DMS 273 treated with DMSO at 0.1 percent for 48 hours (cell line): ENCODE measurements around the gene MRPL17.
A peak's percentile ranks its signal among the peaks of the same experiment; 100 is the strongest.
"Not testable (repeated sequence)": the region's sequence is repeated elsewhere in the genome, so short reads cannot be mapped to it uniquely, and the experiment has no call there.

Experiments used
- DNase-seq: peaks from one replicate; lab custom pipeline; 2025; lab: John Stamatoyannopoulos, UW

MRPL17 gene

DNA sequence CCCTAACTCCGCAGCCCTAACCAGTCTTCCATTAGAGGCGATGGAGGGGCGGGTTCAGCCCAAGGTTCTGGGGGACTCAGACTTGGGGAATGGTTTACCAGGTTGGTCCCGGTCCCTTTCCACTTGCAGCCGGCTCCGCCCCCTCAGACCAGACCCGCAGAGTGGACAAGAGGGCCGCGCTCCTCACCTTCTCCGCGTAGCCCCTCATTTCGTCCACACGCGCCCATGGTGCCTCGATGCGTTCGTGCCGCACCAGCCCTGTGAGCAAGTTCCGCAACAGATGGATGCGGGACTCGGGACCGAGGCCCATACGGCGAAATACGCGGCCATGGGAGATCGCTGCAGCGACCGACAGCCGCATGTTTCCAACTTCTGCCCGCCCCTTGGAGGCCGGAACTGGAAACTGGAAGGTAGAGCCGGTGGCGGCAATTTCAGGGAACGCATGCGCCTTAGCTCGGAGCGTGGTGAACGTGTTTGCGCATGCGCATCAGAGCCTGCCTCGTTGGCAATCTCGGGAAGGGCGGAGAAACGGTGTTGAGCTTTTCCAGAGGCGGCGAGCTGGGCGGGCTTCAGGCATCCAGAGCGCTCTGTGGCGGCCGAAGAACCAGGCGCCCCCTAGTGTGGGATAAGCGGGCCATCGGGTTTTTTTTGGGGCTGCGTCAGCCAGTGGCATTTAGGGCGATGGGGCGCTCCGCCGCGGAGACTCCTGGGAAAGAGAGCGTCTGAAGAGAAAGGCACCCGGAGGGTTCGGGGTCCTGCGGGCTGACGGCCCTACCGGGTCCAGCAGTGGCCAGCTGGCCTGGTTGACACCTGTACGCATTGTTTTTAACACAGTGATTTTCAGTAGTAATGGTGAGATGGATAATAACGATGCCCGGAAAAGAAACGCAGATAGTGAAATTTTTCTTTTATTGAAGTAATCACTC, at the start of gene MRPL17:
TSS of gene MRPL17 (minus strand) at position 405 of the 926 bp plus-strand sequence. CDS start at position 361, 44 bp downstream.
- peak; percentile 92 for DNase-seq

DNA sequence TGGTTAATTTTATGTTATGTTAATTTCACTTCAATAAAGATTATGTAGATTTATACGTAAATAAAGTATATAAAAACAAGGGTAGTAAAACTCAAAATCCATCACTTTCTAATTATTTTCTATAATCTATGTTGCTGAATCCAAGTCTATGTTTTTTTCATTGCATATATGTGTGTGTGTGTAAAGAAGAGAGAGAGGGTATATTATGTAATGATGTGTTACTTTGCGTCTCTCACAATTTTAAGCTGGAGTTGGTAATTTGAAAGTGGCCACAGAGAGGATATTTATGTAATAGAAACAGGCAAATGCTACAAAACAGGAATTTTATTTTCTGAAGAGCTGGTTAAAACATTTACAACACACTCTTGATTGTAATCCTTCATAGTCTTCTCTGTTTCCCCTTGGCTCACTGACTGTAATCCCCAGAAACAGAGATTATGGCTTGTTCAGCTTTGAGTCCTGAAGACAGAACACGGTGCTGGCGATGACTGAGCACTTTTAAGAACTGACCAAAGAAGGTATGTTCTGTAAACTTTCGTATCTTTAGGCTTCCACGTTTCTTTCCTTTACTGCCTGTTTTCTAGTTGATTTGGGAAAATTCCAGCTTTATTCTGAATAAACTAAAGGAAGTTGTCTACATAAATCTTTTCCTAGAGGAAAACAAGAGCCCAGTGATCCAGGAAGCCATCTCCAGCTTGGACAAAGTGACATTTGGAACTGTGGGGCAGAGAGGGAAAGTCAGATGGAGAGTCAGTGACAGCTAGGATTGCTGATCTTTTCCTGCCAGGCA, 45.0 kb upstream of the MRPL17 start:
- no peak for DNase-seq

DNA sequence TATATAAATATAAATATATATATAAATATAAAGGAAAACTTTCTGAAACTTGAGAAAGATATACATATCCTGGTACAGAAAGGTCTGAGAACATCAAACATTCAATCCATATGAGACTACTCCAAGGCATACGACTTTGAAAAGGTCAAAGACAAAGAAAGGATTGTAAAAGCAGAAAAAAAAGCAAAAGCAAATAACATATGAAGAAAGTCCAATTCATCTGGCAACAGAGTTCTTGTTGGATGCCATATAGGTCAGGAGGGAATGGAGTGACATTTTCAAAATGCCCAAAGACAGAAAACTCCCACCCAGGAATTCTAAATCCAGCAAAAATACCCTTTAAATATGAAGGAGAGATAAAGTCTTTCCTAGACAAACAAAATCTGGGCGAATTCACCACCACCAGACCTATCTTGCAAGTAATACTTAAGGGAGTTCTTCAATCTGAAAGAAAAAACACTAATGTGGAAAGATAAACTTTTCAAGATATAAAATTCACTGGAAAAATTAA, 42.3 kb upstream of the MRPL17 start:
- DNase-seq: no peak

DNA sequence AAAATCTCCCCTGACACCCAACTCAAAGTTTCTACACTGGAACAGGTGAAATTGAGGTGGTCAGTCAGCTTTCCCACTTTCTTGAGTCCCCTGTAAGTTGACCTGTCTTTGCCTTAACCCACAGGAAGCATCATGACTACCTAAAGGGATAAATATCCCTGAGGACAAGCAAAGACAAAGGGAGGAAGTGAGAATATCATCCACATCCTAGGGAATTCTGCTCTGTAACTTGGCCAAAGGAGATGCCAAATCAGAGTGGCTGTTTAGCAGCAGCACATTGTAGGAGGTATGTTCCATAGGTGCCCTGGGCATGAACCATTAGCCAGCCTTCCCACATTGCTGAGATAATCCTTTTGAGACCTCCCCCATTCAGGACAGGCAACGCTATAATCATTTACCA, 40.9 kb upstream of the MRPL17 start:
- no peak for DNase-seq

DNA sequence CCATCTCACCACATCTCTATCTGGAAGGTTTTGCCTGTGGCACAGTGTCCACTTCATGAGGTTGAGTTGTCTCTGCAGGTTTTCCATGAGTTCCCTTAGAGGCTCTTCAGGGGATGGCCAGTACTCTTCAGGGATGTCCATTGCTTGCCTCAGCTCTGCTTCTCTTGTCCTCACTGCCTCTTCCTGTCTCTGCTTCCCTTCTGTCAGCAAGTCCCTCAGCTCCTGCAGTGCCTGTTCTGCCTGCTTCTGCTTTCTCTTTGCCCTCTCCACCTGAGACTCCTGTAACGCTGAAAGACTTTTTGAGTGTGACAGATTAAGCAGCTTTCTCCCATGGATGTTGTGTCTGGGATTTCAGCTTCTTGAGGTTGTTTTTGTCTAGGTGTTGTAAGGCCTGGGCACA, 38.2 kb upstream of the MRPL17 start:
- no peak for DNase-seq

DNA sequence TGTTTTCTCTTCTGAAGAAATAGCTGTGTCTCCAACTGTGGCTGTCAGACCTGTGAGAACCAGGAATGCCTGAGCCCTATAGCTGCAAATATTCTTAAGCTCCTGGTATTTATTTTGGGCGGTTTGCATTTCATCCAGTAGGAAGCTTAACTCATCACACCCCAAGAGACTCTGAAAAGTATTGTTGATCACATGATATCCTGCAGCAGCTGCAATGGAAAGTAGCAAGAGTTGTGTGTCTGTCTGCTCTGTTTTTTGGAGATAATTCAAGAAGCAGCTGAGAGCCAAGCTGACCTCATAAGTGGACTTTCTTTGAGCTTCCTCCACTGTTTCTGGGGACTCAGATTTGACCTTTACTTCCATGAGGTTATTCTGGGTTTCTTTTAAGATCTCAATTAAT, 36.4 kb upstream of the MRPL17 start:
- DNase-seq: no peak

DNA sequence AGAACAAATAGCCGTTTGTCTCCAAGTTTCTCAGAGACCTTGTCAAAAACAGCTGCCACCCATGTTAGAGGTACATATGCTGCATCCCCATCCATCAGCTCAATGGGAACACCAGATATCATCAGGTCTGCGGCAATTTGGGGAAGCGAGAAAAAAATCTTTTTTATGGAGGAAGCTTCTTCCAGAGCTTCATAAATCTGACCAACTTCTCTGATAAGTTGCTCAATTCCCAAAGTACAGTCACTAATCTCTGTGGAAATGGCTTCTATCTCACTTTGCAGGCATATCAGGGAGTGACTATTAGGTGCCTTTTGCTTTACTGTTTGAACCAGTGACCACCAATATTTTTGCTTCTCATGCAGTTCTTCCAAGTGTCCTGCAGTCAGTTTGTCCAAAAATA, 34.3 kb upstream of the MRPL17 start:
- DNase-seq: no peak

DNA sequence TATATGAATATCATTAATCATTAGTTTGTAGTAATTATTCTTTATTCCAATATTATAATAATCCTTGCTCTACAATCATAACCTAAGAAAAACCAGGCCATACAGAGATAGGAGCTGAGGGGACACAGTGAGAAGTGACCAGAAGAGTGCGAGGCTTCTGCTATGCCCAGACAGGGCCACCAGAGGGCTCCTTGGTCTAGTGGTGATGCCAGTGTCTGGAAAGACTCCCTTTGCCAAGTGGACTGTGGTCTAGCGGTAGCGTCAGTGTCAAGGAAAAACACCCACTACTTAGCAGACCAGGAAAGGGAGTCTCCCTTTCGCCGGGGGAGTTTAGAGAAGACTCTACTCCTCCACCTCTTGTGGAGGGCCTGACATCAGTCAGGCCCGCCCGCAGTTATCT, 28.4 kb upstream of the MRPL17 start:
- DNase-seq: not testable (repeated sequence)

DNA sequence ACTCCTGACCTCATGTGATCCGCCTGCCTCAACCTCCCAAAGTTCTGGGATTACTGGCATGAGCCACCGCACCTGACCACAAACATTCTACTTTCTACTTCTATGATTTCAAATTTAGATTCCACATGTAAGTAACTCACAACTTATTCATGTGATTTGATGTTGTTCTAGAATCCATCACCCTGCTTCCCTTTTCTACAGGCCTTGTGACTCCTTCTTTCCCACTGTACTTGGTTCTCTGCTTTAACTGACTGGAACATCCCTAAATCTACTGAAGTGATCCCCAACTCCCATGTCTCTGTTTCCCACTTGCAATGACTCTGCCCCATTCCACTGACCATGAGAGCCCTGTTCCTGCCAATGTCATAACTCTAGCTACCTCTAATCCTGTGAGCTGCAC, 25.7 kb upstream of the MRPL17 start:
- no peak for DNase-seq

DNA sequence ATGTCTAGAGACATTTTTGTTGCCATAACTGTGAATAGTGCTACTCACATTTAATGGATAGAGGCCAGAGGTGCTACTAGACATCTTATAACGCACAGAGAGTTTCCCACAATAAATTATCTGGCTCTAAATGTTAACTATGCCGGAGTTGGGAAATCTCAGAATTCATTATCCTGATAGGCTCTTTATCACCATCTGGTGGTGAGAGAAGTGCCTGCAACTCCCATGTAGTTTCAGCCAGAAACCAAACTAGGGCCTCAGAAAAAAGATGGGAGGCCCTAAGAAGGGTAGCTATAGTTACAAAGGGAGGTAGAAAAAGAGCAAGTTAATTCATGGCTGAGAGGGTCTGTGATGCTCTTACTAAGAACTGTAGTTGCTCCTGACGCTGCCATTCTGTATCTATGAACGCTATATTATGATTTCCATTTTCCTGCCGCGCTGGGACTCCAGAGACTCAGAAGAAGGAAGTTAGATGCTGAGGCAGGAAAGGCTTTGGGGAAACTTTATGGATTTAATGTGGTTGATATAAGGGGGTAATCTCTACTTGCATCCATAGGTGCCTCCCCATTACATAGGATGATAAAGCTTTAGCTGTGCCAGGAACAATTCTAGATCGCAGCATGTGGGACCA, 22.9 kb upstream of the MRPL17 start:
- no peak for DNase-seq

DNA sequence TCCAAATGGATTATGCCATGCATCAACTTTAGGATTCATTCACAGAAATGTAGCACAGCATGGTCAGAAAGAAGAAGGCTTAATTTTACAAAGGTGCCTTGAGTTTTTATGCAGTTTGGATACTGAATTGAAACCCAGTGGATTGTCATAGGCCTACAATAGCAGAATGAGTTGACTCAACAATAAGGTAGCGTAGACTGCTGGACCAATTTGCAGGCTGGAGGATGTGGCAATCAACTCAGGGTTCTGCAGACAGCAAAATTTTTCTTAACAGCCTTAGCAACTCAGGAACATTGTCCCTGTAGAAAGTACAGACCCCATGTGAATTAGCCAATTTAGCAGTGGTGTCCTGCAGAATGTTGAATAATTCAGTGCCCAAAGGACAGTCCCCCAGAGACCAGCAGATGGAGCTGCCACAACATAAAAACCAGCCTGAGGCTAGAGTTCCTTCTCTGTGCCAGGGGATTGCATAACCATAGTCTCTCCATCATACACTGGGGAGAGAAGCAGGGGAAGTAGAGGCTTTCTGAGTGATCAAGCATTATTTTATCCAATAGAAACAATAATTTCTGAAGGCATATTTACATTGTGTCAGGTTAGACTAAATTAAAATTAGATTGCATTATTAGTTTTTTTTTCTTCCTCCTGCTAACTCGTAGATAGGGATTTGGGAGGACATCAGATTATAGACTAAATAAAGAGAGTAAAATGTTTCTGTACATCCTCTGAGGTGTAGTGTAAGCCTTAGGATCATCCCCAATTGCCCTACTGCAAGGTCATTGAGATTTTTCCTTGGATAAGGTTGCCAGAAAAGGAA, 20.3 kb upstream of the MRPL17 start:
- DNase-seq: no peak

DNA sequence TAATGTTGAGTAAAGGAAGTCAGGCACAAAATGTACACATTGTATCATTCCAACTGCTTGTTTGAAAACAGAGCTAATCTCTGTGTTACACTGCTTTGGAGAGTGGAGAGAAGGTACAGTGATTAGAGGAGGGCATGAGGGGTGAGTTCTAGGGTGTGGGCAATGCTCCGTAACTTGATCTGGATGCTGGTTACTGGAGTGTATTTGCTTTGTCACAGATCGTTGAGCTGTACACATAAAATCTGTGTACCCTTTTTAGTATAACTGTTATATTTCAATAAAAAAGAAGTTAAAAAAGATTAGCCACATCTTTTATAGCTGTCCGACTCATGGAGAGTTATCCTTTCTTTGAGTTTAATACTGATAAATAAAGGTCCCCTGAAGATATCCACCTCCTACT, 18.8 kb upstream of the MRPL17 start:
- DNase-seq: not testable (repeated sequence)

DNA sequence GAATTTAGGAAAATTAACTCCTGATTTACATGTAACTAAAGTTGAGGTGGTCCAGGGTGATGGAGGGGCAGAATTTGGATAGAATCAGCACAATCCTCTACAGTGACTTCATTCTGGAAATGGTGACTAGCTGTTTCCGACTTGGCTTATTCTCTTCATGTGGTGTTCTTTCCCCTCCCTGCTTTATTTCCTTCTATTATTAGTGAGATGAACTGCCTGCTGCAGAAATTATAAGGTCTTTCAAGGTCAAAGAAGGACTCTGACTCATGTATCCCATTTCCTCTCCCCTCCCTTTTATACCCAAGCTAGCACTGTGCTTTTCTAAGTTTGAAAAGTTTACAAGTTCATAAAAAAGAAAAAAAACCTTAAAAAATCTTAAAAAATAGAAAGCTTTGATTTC, 12.2 kb upstream of the MRPL17 start:
- DNase-seq: no peak

DNA sequence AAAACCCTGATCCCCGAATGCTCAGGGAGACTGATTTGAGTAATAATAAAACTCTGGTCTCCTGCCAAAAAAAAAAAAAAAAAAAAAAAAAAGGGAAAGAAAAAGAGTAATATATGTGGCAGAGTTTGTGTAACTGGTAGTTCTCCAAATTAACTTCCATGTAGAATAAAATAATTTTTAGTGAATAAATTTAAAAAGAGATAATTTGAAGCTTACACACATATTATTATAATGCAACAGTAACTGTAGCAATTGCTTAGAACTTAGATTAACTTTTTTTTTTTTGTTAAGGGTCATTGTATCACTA, 11.0 kb upstream of the MRPL17 start:
- no peak for DNase-seq

DNA sequence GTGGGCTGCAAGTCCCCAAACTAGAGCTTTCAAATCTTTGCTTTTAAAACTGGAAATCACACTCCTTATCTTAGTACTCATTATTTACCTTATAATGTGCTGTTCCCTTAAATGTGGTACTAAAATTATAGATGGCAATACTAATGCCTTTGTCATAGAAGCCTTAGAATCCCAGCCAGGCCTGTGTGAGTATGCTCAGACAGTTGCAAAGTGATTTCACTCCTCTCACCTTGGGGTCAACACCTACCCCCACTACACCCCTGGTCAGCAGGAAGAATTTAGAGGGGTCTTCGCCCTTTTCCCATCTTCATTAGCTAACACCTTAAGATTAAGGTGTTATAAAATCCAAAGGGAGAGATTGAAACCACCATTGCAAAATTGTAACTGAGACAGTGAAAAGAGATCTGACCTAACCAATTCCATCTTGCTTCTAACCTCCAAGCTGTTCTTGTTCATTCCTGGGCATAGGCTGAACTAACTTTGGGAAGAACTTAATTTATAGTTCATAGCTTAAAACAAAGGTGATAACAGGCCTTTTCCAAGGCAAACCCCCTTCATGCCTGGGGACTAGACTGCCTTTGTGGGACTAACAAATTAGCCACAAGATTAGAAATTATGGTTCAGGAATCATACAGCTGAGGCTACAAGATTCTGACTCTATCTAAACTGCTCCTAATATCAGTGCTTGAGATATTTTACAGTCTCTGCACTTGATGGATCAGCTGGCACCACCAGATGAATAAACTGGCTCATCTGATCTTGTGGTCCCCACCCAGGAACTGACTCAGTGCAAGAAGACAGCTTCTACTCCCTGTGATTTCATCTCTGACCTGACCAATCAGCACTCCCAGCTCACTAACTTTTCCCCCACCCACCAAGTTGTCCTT, 10.4 kb upstream of the MRPL17 start:
- DNase-seq: no peak

DNA sequence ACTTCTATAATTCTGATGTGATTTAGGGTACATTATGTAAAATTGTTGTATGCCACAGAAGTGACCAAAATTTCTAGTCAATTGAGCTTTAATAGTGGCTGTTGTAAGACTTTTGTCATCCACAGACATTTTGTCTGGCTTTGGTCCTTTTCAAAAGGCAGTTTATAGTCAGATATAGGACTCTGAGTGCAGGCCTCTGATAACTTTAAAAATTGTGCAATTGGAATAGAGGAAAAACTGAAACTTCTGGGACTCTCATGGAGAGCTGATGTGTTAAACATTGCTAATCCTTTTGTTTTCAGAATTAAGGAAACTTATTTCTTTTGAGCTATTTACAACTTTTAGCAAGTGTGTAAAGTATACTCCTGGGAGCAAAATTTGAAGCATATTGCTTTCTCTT, 9.0 kb upstream of the MRPL17 start:
- DNase-seq: no peak

DNA sequence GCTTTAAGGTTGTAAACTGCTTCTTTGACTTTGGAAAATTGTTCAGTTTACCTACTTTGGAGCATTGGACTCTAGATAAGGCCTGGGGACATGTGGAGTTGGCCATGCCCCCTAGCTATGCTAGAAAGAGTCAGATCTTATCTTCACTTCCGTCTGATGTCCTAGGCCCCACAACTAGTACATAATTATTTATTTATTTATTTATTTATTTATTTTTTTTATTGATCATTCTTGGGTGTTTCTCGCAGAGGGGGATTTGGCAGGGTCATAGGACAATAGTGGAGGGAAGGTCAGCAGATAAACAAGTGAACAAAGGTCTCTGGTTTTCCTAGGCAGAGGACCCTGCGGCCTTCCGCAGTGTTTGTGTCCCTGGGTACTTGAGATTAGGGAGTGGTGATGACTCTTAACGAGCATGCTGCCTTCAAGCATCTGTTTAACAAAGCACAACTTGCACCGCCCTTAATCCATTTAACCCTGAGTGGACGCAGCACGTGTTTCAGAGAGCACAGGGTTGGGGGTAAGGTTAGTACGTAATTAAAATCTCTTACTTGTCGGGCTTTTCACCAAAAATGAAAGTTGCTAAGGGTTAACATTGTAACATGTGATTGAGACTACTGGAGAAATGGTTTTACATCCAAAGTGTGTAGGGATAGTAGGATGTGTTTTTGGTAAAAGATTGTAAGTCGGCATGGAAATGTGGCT, 7.4 kb upstream of the MRPL17 start:
- not testable (repeated sequence) for DNase-seq

DNA sequence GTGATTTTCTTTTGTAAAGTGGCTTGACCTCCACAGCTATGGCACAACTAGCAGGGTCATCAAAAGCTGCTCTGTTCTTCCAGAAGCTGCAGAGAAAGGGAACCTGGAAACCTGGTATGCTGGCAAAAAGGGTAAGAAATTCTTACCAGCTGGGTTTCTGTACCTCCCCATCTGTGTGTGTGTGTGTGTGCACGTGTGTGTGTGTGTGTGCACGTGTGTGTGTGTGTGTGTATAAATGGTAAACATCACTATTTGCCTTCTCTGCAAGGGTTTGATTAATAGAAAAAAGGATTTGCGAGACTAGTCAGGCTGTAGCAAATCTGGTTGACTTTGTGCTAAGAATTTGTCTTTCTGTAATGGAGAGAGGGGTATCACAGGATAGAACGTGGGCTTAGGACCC, 4.7 kb upstream of the MRPL17 start:
- DNase-seq: no peak

DNA sequence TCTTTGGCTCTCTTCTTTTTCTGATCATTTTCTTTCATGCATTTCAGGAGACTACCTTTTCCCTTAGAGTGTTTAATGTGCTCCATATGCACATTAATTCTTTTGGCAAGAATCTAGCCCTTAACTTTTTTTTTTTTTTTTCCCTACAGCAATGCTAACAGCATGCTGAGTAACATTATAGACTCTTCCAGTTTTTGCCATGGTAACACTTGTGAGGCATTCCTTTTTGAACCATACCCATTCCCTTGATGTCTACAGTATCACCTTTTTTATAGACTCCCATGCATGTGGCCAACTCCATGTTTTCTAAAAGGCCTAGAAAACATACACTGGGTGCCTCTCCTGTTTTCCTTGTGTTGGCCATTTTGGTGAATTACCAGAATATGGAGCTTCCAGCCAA, 2.9 kb upstream of the MRPL17 start:
- DNase-seq: no peak

DNA sequence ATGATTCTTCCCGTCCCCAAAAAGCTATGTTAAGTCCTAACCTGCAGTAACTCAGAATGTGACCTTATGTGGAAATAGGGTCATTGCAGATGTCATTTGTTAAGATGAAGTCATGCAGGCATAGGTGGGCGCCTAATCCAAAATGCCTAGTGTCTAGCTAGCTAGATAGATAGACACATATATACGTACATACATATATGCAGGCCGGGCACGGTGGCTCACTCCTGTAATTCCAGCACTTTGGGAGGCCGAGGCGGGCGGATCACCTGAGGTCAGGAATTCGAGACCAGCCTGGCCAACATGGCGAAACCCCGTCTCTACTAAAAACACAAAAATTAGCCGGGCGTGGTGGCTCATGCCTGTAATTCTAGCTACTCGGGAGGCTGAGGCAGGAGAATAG, 928 bp upstream of the MRPL17 start:
- not testable (repeated sequence) for DNase-seq
